GM11168 (cell line): ENCODE results near the gene SLC13A4.
"Not testable (repeated sequence)": the region's sequence is repeated elsewhere in the genome, so short reads cannot be mapped to it uniquely, and the experiment has no call there.

Experiments
- in situ Hi-C: fragments of 300-500 bp; cut with MboI; formaldehyde crosslinking; loops from one replicate; pipeline ENCODE4 v1.12.0; 2022; ENCODE audit warnings: low sequenced_read_pairs; ENCODE audit not compliant: unreplicated experiment

The SLC13A4 gene

DNA sequence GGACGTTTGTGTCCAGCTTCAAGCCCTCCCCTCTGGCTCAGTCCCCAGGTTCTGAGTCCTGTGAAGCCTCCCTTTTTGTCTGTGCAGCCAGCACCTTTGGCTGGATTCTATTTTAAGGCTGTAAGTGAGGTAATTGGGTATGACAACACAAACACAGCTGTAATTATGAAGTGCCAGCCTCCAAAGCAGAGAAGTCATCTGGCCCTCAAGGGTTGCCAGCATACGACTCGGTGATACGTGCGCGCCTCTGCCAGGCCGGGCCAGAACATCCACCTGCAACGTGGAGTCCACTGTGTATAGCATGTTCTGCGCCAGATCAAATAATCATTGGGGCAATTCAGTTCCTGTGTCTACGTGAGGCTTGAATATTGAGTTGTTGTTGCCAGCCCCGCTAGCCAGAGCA is 27.4 kb upstream of the SLC13A4 start:
- in situ Hi-C loops = no loop called here

DNA sequence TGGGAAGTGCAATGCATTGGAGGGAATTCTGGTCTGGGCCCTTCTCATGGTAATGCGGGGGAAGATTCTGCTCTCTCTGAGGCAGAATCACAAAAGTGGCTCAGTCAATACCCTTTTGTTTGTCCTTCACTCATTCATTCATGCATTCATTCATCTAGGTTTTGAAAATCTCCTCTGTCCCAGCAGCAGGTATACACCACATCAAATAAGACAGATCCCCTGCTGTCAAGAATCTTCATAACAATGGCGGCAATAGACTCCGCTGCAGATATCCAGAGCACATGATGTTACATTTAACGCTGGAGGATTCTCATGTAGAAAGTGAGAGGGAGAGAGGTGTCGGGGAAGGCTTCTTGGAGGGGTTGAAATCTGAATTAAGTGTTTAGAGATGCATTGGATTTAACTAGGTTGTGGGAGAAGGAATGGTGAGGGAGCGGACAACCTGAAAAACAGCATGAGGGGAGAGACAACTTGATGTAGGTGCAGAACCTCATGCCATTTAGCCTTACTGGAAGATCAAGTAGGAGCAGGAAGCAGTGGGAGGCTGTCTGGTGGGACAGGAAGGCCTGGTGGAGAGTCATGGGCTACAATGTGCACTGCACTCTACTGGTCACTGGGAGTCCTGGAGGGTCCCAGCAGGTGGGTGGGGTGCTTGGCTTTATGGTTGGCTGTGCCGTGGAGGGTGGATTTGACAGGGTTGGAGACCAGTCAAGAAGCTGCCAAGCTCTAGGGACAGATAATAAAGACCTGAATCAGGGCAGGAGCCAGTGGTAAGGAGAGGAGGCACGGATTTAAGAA is 25.8 kb upstream of the SLC13A4 start:
- in situ Hi-C loops = no loop called here

DNA sequence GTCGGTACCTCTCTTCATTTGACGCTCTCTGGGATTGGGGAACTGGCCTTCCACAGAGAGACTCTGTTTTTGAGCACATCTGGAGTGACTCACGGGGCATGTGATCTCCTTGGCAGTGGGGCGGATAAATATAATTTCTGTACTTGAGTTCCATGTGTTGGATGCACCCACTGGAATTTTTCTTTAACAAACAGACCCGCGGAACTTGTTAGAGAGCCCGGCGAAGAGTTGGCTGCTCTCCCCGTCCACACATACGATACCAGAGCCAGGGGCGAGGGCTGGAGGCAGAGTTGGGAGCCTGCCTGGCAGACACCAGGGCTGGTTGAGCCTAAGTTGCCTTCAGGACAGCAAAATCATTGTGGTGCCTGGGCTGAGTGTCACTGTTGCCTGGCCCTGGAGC is 20.8 kb upstream of the SLC13A4 start, which contains the start of gene FAM180A:
Gene FAM180A, minus strand, starts transcription at position 44 of the 400 bp plus-strand sequence. CDS start 233 bp downstream, outside the sequence.
- in situ Hi-C loops = no loop called here

DNA sequence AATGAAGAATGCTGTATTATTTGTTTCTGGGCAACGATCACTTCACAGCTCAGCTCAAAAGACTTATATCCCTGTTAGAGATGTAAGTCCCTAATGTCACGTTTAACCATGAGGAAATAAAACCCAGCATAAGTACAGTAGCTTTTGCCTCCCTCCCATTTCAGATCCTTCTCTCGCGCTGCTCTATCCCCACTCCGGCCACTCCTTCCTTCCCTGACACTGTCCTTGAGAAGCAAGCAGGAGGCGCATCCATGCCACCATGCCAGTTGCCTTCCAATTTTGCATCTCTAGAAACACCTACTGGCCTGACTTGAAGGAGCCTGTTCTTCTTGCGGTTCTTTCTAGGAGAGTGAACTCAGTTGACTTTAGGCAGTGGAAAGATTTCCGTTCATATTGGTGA is 19.4 kb upstream of the SLC13A4 start:
- in situ Hi-C loops = no loop called here

DNA sequence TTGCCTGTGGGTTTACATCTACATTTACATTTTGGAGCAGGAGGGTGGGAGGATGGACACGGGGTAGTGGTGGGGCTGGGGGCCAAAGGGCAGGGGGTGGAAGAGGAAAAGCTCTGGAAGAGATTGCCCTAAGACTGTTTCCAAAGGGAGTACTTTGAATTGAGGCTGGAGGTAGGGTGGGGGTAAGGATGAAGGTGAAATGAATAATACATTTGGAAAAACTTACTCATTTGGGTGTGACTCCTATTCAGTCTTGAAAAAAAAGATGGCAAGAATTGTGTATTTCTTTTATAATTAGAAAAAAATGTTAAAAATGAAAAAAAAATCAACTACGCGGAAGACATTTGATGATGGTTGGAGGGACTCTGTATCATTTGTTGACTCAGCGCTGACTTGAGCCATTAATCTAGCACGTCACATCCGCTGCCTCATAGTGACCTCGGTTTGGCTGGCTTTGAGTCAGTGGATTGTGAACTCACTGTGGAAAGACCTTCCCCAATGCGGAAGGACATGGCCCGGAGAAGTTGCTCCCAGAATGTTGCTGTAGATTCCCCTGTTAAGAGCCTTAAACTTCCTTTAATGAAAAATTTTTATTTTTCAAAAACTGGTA is 17.8 kb upstream of the SLC13A4 start:
- in situ Hi-C loops = no loop called here

DNA sequence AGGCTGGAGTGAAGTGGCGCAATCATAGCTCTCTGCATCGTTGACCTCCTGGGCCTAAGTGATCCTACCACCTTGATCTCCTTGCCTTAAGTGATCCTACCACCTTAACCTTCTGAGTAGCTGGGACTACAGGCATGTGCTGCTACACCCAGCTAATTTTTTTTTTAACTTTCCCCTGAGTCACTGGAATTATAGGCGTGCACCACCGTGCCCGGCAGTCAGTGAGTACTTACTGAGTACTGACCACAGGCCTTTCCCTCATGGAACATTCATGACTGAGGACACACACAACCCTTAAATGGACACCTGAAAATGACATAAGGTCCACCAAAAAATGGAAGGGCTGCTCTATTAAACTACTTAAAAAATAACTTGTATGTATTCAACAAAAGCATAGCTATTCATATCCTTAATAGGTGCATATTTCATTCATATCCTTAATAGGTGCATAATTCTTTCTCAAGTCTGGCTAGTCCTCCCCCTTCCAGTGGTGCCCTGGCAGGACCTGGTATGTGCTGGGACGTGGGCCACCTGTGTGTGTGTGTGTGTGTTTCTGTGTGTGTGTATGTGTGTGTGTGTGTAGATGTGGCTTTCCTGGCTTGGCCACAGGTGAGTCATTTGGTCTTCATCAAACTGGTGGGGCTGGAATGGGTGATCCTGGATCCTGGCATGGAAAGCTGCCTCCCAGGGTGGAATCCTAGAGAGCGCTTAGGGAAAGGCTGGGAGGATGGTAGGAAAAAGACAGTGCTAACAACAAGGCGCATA is 17.1 kb upstream of the SLC13A4 start:
- in situ Hi-C loops = no loop called here

DNA sequence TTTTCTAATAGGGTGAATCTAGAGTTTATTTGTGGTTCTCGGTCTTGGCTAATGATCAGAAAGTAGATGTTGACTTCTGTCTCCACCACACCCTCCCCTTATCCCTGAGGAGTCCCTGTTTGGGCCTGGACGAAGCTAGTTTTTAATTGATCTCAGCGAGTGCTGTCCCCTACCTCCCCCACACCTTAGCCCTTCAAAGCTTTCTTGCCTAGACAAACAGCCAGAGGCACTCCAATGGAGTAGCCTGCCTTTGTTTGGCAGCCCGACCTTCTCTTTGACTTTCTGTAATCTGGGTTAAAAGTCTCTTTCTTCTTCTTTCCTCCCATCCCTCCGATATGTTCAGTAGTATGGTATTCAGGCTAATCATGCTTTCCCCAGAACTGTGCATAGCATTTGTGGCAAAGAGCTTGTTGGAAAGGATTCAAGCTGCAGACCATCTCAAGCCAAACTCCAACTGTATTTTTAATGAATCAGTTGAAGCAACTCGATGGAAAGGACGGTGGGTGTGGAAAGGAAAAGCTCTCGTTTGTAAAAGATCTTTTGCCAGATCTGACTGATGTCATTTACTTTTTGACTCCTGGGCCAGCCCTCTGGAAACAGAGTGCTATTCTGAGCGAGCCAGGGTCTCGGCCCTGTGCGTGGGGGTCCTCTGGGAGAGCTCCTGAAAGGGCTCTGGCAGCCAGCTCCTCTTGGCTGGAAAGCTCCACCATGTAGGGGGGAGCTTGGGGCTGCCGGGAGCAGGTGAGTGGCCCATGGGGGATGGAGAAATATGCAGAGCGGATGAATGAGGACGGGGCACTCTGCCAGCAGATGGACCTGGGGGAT is 16.1 kb upstream of the SLC13A4 start:
- in situ Hi-C loops = no loop called here

DNA sequence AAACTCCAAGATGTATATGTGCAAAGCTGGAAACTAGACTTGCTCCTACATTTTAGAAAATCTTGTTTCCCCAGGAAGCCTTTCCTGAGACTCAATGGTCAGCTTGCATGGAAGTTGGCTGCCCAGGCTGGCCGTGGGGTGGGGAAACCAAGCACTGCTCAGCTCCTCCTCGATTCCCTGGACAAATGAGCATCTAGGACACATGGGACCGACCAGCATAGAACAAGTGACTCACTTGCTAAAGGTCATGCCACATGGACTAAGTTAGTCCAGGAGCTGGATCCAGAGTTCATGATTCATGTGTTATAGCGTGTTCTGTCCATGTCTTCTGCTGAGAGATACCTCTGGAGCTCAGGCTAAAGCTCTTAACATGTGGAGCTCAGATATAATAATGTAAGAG is 14.4 kb upstream of the SLC13A4 start:
- in situ Hi-C loops = no loop called here

DNA sequence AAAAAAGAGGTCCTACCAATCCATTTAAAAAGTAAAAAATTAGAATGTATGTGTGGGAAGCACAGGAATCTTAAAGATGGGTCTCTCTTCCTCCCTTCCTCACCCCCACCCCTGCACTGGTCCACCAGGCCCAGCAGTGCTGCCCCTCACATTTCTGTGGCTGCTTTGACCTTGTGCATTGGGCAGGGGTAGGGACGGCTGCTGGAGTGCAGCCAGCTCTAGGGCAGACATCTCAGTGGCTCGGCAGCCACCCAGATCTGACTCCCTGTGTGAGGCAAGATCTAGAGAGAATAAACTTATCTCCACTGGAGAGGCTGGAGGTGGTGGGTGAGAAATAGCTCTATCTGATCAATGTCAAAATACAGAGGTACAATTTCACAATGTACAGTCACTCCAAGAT is 13.9 kb upstream of the SLC13A4 start:
- in situ Hi-C loops = no loop called here

DNA sequence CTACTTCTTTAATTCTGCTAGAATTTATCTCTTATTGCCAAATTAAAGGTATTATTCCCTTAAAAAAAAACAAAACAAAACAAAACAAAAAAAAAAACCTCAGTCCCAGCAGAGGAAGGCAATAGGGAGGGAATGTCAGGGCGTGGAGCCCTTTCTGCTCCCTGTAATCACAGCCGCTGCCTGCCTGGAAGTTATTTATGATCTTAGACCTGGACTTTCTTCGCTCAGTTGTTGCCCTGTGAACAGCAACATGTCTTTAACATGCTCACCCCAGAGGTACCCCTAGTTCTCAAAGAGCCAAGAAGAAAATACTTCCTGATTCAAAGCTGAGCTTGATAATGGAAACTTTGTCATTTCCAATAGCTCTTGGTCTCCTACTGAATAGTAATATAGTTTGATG is 12.9 kb upstream of the SLC13A4 start:
- in situ Hi-C loops = no loop called here

DNA sequence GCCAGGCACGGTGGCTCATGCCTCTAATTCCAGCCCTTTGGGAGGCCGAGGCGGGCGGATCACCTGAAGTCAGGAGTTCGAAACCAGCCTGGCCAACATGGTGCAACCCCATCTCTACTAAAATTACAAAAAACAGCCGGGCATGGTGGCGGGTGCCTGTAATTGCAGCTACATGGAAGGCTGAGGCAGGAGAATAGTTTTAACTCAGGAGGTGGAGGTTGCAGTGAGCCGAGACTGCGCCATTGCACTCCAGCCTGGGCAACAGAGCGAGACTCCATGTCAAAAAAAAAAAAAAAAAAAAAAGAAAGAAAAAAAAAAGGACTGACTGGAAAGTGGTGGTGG is 9.3 kb upstream of the SLC13A4 start:
- in situ Hi-C loops = not testable (repeated sequence)

DNA sequence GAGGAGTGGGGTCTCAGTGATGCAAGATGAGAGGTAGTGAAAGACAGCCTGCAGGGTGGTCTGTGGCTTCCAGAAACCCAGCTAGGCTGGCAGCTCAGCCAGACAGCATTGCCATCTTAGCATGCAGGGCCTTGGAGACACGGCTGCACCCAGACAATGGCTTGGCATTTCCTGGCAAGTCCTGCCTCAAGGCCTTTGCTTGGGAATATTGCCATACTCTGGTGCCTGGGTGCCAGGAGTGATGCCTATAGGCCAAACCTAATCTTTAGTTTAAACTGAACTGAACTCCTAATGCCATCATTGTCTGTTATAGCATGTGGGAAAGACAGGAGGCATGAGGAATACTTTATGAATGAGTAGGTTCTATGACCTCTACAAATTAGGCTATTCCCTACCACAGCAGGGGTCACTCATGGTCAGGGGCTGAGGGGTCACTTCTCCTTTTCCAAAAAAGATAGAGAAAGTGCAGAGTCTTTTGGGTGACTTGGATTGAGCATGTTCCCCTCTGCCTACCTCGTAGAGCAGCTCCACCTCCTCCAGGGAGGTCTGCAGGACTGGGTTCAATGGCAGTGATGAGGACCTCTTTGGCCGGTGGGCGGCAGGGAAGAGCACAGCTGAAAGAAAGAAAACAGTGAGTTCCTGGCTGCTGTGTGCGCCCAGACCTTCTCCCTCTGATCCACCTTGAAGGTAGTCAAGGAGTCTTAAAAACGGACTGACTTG is 8.8 kb upstream of the SLC13A4 start:
- in situ Hi-C loops = no loop called here

DNA sequence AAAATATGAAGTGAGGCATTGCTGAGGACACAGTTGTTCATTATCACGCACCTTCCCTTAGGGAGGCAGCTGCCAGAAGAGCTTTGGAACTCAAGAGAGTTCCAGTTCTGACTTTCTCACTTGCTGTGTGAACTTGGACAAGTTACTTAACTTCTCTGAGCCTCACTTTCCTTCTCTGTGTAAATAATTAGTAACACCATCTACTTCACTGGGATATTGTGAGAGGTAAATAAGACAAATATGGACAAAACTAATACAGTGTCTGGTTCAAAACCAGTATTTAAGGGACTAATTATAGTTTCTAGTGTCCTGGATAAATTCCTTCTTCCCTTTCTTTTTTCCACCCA is 6.3 kb upstream of the SLC13A4 start:
- in situ Hi-C loops = no loop called here

DNA sequence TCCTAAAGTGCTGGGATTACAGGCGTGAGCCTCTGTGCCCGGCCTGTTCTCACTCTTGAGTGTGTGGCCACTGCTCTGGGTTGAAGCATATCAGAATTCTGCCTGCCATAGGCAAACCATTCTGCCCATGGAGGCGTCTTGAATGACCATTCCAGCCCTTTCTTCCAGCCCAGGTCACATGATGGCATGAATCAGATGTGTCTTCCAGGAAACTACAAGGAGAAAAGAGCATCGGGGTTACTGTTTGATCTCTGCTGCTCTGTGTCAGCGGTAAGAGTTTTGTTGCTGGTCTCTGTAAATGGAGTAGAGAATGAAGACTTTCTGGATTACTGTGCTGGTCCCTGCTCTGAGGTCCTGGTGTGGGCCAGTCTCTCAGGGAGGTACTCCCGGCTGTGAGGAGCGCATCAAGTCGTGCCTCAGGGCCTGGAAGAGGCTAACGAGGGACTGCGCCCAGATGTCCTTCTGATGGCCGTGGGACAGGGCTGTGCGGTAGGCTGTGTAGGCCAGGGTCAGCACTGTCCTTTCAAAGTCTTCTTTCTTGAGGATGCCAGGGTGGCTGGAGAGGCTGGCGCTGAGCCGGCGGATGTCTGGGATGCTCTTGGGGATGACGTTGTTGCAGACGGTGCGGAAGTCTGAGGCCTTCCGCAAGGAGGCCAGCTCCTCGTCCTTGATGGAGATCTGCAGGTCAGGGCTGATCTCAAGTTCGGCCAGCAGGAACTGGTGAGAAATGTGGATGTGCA is 5.8 kb upstream of the SLC13A4 start:
- in situ Hi-C loops = no loop called here

DNA sequence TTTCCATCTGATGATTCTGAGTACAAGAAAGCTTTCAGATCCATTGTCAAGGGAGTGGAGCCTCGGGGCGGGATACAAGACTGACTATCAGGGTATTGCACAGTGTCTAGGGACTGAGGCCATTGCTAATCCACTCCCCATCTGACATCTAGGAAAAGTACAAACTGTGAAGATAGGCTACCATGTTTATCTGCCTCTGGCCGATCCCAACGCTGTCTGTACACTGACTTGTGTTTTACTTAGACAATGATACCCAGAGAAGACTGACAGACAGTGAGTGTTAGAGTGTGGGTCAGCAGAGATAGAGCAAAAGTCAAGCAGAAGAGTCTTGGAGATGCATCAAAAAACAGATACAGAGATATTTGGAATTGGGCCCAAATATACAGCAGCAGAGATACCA is 3.1 kb upstream of the SLC13A4 start:
- in situ Hi-C loops = no loop called here

DNA sequence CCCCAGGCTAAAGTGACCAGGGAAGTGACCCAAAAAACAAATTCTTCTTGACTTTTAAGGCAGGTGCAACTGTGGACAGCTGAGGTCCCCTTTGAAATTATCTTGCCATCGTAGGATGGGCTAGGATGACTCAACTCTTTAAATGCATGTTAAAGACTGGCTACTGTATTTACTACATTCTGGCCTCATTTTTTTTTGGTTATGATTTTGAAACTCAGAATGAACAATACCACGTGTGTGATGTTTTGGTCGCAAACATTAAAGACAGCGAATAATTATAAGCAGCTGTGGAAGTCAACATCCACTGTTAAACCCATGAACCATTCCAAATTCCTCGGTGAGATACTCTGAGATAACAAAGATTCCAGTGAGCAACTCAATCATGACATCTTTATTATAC is 1.2 kb upstream of the SLC13A4 start:
- in situ Hi-C loops = no loop called here

DNA sequence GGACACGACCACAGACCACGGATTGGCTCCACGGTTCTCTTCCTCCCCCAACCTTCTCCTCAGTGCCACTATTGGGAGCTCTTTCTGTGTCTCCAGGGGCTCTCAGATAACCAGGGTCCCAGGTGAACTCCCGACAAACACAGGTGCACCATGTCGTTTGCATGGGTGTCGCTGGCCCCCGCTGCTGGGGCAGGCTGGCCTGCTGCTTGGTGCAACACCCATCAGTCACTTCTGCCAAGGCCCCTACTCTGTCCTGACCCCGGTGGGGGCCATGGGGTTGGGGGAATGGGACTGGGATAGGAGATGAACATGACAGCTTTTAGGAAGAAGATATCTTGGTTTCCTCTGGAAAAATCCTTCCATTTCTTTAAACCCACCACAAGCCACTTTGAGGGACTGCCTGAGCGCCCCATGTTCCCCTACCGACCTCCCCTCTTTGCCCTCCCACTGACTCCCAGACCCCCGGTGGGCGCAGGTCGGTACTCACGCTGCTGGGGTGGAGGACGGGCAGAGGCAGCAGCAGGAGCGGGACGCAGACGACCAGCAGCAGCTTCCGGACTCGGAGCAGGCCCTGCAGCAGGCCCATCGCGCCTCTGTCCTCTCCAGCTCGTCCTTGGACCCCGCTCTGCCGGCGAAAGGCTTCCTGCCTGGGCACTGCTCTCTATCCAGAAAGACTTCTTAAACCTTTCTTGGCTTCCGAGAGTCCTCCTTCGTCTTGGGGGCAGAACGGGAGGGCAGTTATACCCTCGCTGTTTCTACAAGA is 894 bp downstream of the SLC13A4 start:
- in situ Hi-C loops = no loop called here

DNA sequence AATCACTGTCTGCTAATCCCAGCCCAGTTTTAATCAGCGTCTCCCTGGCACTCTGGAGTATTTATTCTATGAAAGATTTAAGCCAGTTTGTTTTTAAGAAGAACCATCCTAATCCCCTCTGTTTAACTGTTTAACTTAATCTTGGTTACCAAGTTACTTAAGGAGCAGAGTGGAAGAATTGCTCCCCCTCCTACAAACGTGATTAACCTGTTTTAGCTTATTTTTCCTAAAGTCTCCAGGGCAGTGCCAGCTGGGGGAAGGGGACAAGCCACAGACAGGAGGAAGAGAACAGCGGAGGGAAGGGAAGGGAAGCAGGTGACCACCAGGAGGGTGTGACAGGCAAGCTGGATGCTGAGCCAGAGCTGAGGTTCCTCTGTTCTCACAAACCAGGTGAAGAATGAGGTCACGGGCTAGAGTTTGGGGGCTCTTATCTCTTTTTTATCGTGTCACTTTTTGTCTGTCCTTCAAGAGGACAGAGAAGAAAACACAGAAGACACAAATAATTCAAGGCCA is 1.7 kb downstream of the SLC13A4 start:
- in situ Hi-C loops = no loop called here
